GM21717 (cell line): ENCODE measurements around the gene PCSK6.
"Not testable (repeated sequence)": the region's sequence is repeated elsewhere in the genome, so short reads cannot be mapped to it uniquely, and the experiment has no call there.

ENCODE experiments used
- ATAC-seq: cut with Tn5 transposase; IDR thresholded peaks from one replicate; pipeline ENCODE4 v1.9.1; 2021; ENCODE audit warnings: mild to moderate bottlenecking, moderate library complexity; ENCODE audit not compliant: unreplicated experiment

Gene PCSK6

GRCh38 chr15:101434032-101434920 lies 55.2 kb downstream of the PCSK6 start:
- no peak for ATAC-seq

GRCh38 chr15:101433396-101433795 lies 56.1 kb downstream of the PCSK6 start:
- no peak for ATAC-seq

- ATAC-seq, result no peak
Measured at GRCh38 chr15:101432982-101433381, 56.5 kb downstream of the PCSK6 start.

GRCh38 chr15:101431748-101432147 lies 57.8 kb downstream of the PCSK6 start:
- no peak for ATAC-seq

GRCh38 chr15:101431301-101431700 lies 58.2 kb downstream of the PCSK6 start:
- ATAC-seq, result no peak

GRCh38 chr15:101429646-101430045 lies 59.9 kb downstream of the PCSK6 start:
- no peak for ATAC-seq

- ATAC-seq, result no peak
Measured at GRCh38 chr15:101429191-101429590, 60.3 kb downstream of the PCSK6 start.

GRCh38 chr15:101428758-101429157 lies 60.7 kb downstream of the PCSK6 start:
- no peak for ATAC-seq

- ATAC-seq, result no peak
Measured at GRCh38 chr15:101427606-101428487, 61.7 kb downstream of the PCSK6 start.

- no peak for ATAC-seq
Measured at GRCh38 chr15:101426761-101427333, 62.7 kb downstream of the PCSK6 start.

GRCh38 chr15:101425787-101426365 lies 63.6 kb downstream of the PCSK6 start:
- no peak for ATAC-seq

GRCh38 chr15:101424984-101425383 lies 64.5 kb downstream of the PCSK6 start:
- no peak for ATAC-seq

GRCh38 chr15:101420232-101420631 lies 69.3 kb downstream of the PCSK6 start:
- no peak for ATAC-seq

- ATAC-seq, result not testable (repeated sequence)
Measured at GRCh38 chr15:101416475-101416874, 73.0 kb downstream of the PCSK6 start.

GRCh38 chr15:101413239-101413638 lies 76.3 kb downstream of the PCSK6 start:
- no peak for ATAC-seq

- ATAC-seq, result no peak
Measured at GRCh38 chr15:101411581-101411980, 77.9 kb downstream of the PCSK6 start.

GRCh38 chr15:101411085-101411484 lies 78.4 kb downstream of the PCSK6 start:
- ATAC-seq, result no peak

GRCh38 chr15:101410612-101411011 lies 78.9 kb downstream of the PCSK6 start:
- no peak for ATAC-seq

GRCh38 chr15:101409621-101410020 lies 79.9 kb downstream of the PCSK6 start:
- ATAC-seq, result no peak

GRCh38 chr15:101407966-101408775 lies 81.3 kb downstream of the PCSK6 start:
- ATAC-seq, result no peak
